Astrocyte (in vitro differentiated cells and primary cell): ENCODE data around the gene ATXN7L1.

Experiments
- EZH2 ChIP-seq: IDR thresholded peaks from 2 replicates; pipeline ENCODE4 v1.6.1; 2012; ENCODE audit warnings: mild to moderate bottlenecking, low read length, inconsistent platforms; ENCODE audit not compliant: insufficient read depth
- TF ChIP-seq, protein P1 (sequence below): IDR thresholded peaks from 2 replicates; pipeline ENCODE4 v1.5.1; 2011; ENCODE audit warnings: low read depth, mild to moderate bottlenecking, inconsistent platforms, low read length, moderate library complexity; ENCODE audit not compliant: insufficient read depth

DNA sequence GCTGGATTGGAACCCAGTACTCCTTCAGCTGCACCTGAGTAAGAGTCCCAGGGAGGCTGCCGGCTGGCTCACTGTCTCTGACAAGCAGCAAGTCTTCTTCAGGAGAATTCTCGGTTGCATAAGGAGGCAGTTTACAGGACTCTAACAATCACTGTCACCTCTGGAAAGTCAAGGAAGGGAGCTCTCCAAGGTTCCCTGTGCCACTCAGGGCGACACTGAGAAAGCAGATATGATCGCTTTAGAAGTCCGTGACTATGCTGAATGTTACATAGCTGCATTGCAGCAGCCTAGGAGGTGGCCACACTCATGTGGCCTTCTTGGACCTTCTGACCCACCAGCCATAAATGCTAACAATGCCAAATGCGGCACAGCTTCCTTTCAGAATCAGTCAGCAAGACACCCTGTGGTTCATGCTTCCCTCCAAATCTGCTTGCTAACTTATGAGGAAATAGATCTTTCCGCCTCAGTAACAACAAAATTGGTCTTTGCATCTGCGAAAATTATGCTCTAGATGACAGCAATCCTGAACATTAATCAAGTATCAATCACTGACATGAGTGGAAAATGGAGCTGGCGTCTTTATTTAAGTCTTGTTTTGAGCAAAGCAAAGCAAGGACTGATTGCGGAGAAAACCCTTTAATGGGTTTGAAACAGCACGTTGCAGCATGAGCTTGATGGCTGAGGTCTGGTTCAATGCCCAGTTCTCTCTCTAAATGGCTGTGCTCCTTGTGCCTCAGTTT lies 132.9 kb downstream of the ATXN7L1 start:
- TF ChIP-seq EZH2, result no peak
- TF ChIP-seq, protein P1, sequence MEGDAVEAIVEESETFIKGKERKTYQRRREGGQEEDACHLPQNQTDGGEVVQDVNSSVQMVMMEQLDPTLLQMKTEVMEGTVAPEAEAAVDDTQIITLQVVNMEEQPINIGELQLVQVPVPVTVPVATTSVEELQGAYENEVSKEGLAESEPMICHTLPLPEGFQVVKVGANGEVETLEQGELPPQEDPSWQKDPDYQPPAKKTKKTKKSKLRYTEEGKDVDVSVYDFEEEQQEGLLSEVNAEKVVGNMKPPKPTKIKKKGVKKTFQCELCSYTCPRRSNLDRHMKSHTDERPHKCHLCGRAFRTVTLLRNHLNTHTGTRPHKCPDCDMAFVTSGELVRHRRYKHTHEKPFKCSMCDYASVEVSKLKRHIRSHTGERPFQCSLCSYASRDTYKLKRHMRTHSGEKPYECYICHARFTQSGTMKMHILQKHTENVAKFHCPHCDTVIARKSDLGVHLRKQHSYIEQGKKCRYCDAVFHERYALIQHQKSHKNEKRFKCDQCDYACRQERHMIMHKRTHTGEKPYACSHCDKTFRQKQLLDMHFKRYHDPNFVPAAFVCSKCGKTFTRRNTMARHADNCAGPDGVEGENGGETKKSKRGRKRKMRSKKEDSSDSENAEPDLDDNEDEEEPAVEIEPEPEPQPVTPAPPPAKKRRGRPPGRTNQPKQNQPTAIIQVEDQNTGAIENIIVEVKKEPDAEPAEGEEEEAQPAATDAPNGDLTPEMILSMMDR, result no peak
